Loucy (cell line): ENCODE data around the gene NLRP7.
"Not testable (repeated sequence)": the region's sequence is repeated elsewhere in the genome, so short reads cannot be mapped to it uniquely, and the experiment has no call there.

Experiments used
- H2AFZ ChIP-seq: fragments of 200-600 bp; sonication (generic); 2 replicates; pipeline ENCODE4 v1.6.0; 2016; ENCODE audit warnings: antibody characterized with exemption, mild to moderate bottlenecking, low read length, moderate library complexity
- H3F3A ChIP-seq: fragments of 200-600 bp; 2 replicates; pipeline ENCODE4 v1.6.0; 2016; ENCODE audit warnings: antibody characterized with exemption, low read depth, mild to moderate bottlenecking
- H3K27me3 ChIP-seq: fragments of 200-600 bp; sonication (generic); 2 replicates; pipeline ENCODE4 v1.6.1; 2014; ENCODE audit warnings: low read length, mild to moderate bottlenecking; ENCODE audit not compliant: insufficient read depth, poor library complexity, severe bottlenecking
- H3K36me3 ChIP-seq: fragments of 200-600 bp; sonication (generic); 2 replicates; pipeline ENCODE4 v1.6.1; 2016; ENCODE audit warnings: low read length; ENCODE audit not compliant: insufficient read depth
- H3K4me1 ChIP-seq: fragments of 200-600 bp; sonication (generic); 2 replicates; pipeline ENCODE4 v1.5.1; 2014; ENCODE audit warnings: low read length, mild to moderate bottlenecking; ENCODE audit not compliant: insufficient read depth, poor library complexity, severe bottlenecking
- H3K4me2 ChIP-seq: fragments of 200-600 bp; sonication (generic); 2 replicates; pipeline ENCODE4 v1.6.0; 2014; ENCODE audit warnings: antibody characterized with exemption, low read length, low read depth, mild to moderate bottlenecking; ENCODE audit not compliant: poor library complexity, severe bottlenecking
- H3K4me3 ChIP-seq: fragments of 200-600 bp; sonication (generic); 2 replicates; pipeline ENCODE4 v1.5.1; 2014; ENCODE audit warnings: low read length, mild to moderate bottlenecking, mixed read lengths; ENCODE audit not compliant: poor library complexity, severe bottlenecking
- H3K79me2 ChIP-seq: fragments of 200-600 bp; sonication (generic); 2 replicates; pipeline ENCODE4 v1.6.1; 2014; ENCODE audit warnings: low read length; ENCODE audit not compliant: insufficient read depth
- H3K9ac ChIP-seq: fragments of 200-600 bp; sonication (generic); 2 replicates; pipeline ENCODE4 v1.6.0; 2014; ENCODE audit warnings: mild to moderate bottlenecking, low read depth, low read length, moderate library complexity; ENCODE audit not compliant: poor library complexity, severe bottlenecking
- H3K9me2 ChIP-seq: fragments of 200-600 bp; sonication (generic); replicated peaks from 2 replicates; pipeline ENCODE4 v1.6.1; 2016; ENCODE audit warnings: low read depth, low read length, mixed read lengths
- H3K9me3 ChIP-seq: fragments of 200-600 bp; sonication (generic); 2 replicates; pipeline ENCODE4 v1.6.1; 2014; ENCODE audit warnings: mild to moderate bottlenecking, antibody characterized with exemption, low read length, low read depth; ENCODE audit not compliant: insufficient read depth
- H4K20me1 ChIP-seq: fragments of 200-600 bp; sonication (generic); 2 replicates; pipeline ENCODE4 v1.6.0; 2014; ENCODE audit warnings: antibody characterized with exemption, low read length, mild to moderate bottlenecking; ENCODE audit not compliant: insufficient read depth, poor library complexity, severe bottlenecking
- CTCF ChIP-seq: fragments of 200-600 bp; sonication (generic); conservative IDR thresholded peaks from 2 replicates; pipeline ENCODE4 v1.5.1; 2014; ENCODE audit warnings: mild to moderate bottlenecking, antibody characterized with exemption, low read length
- EZH2phosphoT487 ChIP-seq: fragments of 200-600 bp; IDR thresholded peaks from 2 replicates; pipeline ENCODE4 v1.6.1; 2018; ENCODE audit warnings: antibody characterized with exemption, mild to moderate bottlenecking, moderate library complexity, borderline replicate concordance

Gene NLRP7

GRCh38 chr19:54969647-54970046 is 22.3 kb upstream of the NLRP7 start:
- H3K4me2 ChIP-seq, result no peak overlapping the region
- no peak overlapping the region for H3K9ac ChIP-seq
- H3K36me3 ChIP-seq, result no peaks in the 10 kb centered on the region
- no peaks in the 10 kb centered on the region for H3K9me2 ChIP-seq
- H3F3A ChIP-seq, result no peaks in the 10 kb centered on the region
- no peaks in the 10 kb centered on the region for H3K79me2 ChIP-seq
- TF ChIP-seq EZH2phosphoT487 (no peak), CTCF (no peak)
- peaks cover 9% of the 10 kb centered on the region for H3K4me1 ChIP-seq
- H4K20me1 ChIP-seq, result no peaks in the 10 kb centered on the region
- no peaks in the 10 kb centered on the region for H3K9me3 ChIP-seq
- no peaks in the 10 kb centered on the region for H3K27me3 ChIP-seq
- no peak overlapping the region for H3K4me3 ChIP-seq
- no peak overlapping the region for H2AFZ ChIP-seq

GRCh38 chr19:54967611-54968010 is 20.3 kb upstream of the NLRP7 start:
- Histone ChIP-seq H3K9me2 (no peaks in the 10 kb centered on the region), H4K20me1 (no peaks in the 10 kb centered on the region), H3K79me2 (no peaks in the 10 kb centered on the region), H3K4me2 (no peak overlapping the region), H3F3A (no peaks in the 10 kb centered on the region), H3K9me3 (no peaks in the 10 kb centered on the region), H3K9ac (no peak overlapping the region), H3K36me3 (no peaks in the 10 kb centered on the region), H3K4me1 (no peaks in the 10 kb centered on the region), H3K4me3 (no peak overlapping the region), H3K27me3 (no peaks in the 10 kb centered on the region), H2AFZ (no peak overlapping the region)
- TF ChIP-seq EZH2phosphoT487, result no peak
- no peak for TF ChIP-seq CTCF

- H3K4me3 ChIP-seq, H3K4me2 ChIP-seq, H2AFZ ChIP-seq, H4K20me1 ChIP-seq, H3K36me3 ChIP-seq, H3K27me3 ChIP-seq, H3K9me2 ChIP-seq, H3K9ac ChIP-seq, H3K79me2 ChIP-seq, H3F3A ChIP-seq, H3K4me1 ChIP-seq, H3K9me3 ChIP-seq: not testable (repeated sequence)
Observed at GRCh38 chr19:54965055-54965454, 17.7 kb upstream of the NLRP7 start.

- no peaks in the 10 kb centered on the region for H3K4me1 ChIP-seq
- H3K9me2 ChIP-seq, result no peaks in the 10 kb centered on the region
- H3K4me2 ChIP-seq, result peak overlapping the region; percentile 17
- no peaks in the 10 kb centered on the region for H3K9me3 ChIP-seq
- peak overlapping the region; percentile 67; the same call in 1 of the 2 replicates for H2AFZ ChIP-seq
- no peaks in the 10 kb centered on the region for H3K27me3 ChIP-seq
- H3F3A ChIP-seq, result no peaks in the 10 kb centered on the region
- no peaks in the 10 kb centered on the region for H4K20me1 ChIP-seq
- no peak overlapping the region for H3K4me3 ChIP-seq
- H3K9ac ChIP-seq, result no peak overlapping the region
- TF ChIP-seq CTCF (no peak), EZH2phosphoT487 (no peak)
- H3K36me3 ChIP-seq, result no peaks in the 10 kb centered on the region
- no peaks in the 10 kb centered on the region for H3K79me2 ChIP-seq
Observed at GRCh38 chr19:54959840-54960239, 12.5 kb upstream of the NLRP7 start.
